Neuronal stem cell (in vitro differentiated cells): ENCODE results near the gene HIBADH.

Source experiments
- DNase-seq: peaks from one replicate; pipeline ENCODE4 v3.0.0-alpha.2; 2013; ENCODE audit warnings: low spot score
- H2AFZ ChIP-seq: one replicate; pipeline ENCODE4 v1.6.1; 2013; ENCODE audit warnings: mild to moderate bottlenecking, low read length, inconsistent platforms
- H2AK5ac ChIP-seq: 2 replicates; pipeline ENCODE4 v1.6.1; 2013; ENCODE audit warnings: low read depth, mild to moderate bottlenecking, inconsistent platforms, low read length, moderate library complexity, mixed read lengths
- H2BK120ac ChIP-seq: 2 replicates; pipeline ENCODE4 v1.6.1; 2013; ENCODE audit warnings: low read depth, mild to moderate bottlenecking, inconsistent platforms, low read length, moderate library complexity, mixed read lengths
- H2BK12ac ChIP-seq: one replicate; pipeline ENCODE4 v1.6.1; 2013; ENCODE audit warnings: low read length, inconsistent platforms
- H2BK15ac ChIP-seq: 2 replicates; pipeline ENCODE4 v1.6.1; 2013; ENCODE audit warnings: mild to moderate bottlenecking, low read length, inconsistent platforms, mixed read lengths
- H2BK5ac ChIP-seq: one replicate; pipeline ENCODE4 v1.6.1; 2013; ENCODE audit warnings: inconsistent platforms, mild to moderate bottlenecking, low read length, moderate library complexity
- H3K14ac ChIP-seq: one replicate; pipeline ENCODE4 v1.6.1; 2013; ENCODE audit warnings: low read length, inconsistent platforms
- H3K18ac ChIP-seq: 2 replicates; pipeline ENCODE4 v1.6.1; 2013; ENCODE audit warnings: low read length, inconsistent platforms
- H3K23ac ChIP-seq: 2 replicates; pipeline ENCODE4 v1.6.1; 2013; ENCODE audit warnings: low read depth, mild to moderate bottlenecking, mixed read lengths, low read length, inconsistent platforms; ENCODE audit not compliant: poor library complexity
- H3K27ac ChIP-seq: replicated peaks from 3 replicates; pipeline ENCODE4 v1.5.1; 2013; ENCODE audit warnings: low read length, inconsistent platforms
- H3K27me3 ChIP-seq, 3 experiments: 2 replicates each; pipeline ENCODE4 v1.6.1; 2013; ENCODE audit warnings: low read length in 3 of 3, mild to moderate bottlenecking in 2 of 3, inconsistent platforms in 1 of 3, low read depth in 1 of 3, mixed read lengths in 1 of 3, moderate library complexity in 1 of 3; ENCODE audit not compliant: control insufficient read depth in 3 of 3, insufficient read depth in 3 of 3
- H3K36me3 ChIP-seq, 2 donors: replicated peaks in 1 of 2; 2 replicates each; pipeline ENCODE4 v1.6.1; 2013; ENCODE audit warnings: low read length in 2 of 2; ENCODE audit not compliant: control insufficient read depth in 2 of 2, insufficient read depth in 2 of 2
- H3K4ac ChIP-seq: 2 replicates; pipeline ENCODE4 v1.6.1; 2013; ENCODE audit warnings: inconsistent platforms, mild to moderate bottlenecking, low read length, moderate library complexity
- H3K4me1 ChIP-seq, 2 donors: 1 replicate in 1 of 2; 2 replicates in 1 of 2; pipeline ENCODE4 v1.6.1; 2013; ENCODE audit warnings: low read length in 2 of 2, low read depth in 1 of 2; ENCODE audit not compliant: control insufficient read depth in 2 of 2, insufficient read depth in 1 of 2
- H3K4me2 ChIP-seq: one replicate; pipeline ENCODE4 v1.6.1; 2013; ENCODE audit warnings: mild to moderate bottlenecking, low read length, inconsistent platforms; ENCODE audit not compliant: insufficient read depth, poor library complexity, severe bottlenecking
- H3K4me3 ChIP-seq, 2 donors: 2 replicates each; pipeline ENCODE4 v1.5.1; 2013; ENCODE audit warnings: low read length in 2 of 2, mild to moderate bottlenecking in 2 of 2, inconsistent platforms in 1 of 2, moderate library complexity in 1 of 2
- H3K79me1 ChIP-seq: one replicate; pipeline ENCODE4 v1.6.1; 2013; ENCODE audit warnings: low read depth, mild to moderate bottlenecking, inconsistent platforms, low read length, moderate library complexity
- H3K9ac ChIP-seq: one replicate; pipeline ENCODE4 v1.6.1; 2013; ENCODE audit warnings: mild to moderate bottlenecking, low read depth, low read length, inconsistent platforms; ENCODE audit not compliant: poor library complexity
- H3K9me3 ChIP-seq, 2 donors: replicated peaks in 1 of 2; 2 replicates each; pipeline versions ENCODE3 to v1.6.1; 2013; ENCODE audit warnings: low read length in 2 of 2, mild to moderate bottlenecking in 2 of 2, inconsistent platforms in 1 of 2, low read depth in 1 of 2, mixed read lengths in 1 of 2, moderate library complexity in 1 of 2; ENCODE audit not compliant: control insufficient read depth in 2 of 2, insufficient read depth in 1 of 2
- H4K8ac ChIP-seq: one replicate; pipeline ENCODE4 v1.6.1; 2013; ENCODE audit warnings: low read depth, mild to moderate bottlenecking, inconsistent platforms, low read length, moderate library complexity
- H4K91ac ChIP-seq: one replicate; pipeline ENCODE4 v1.6.1; 2013; ENCODE audit warnings: low read length, low read depth, mild to moderate bottlenecking, inconsistent platforms; ENCODE audit not compliant: poor library complexity
- WGBS, 2 donors: extraction: QIAGEN DNeasy Blood & Tissue Kit; methylation state at CpG; one replicate each; pipeline ENCODE4 v1.1.7; 2013; ENCODE audit warnings: missing lambda C conversion rate in 2 of 2, mixed read lengths in 1 of 2; ENCODE audit not compliant: insufficient read length in 2 of 2, insufficient replicate concordance in 1 of 2; ENCODE audit errors: extremely low coverage in 2 of 2; 5-methylcytosine and 5-hydroxymethylcytosine counted together

Gene HIBADH

GRCh38 chr7:27476493-27476892, 186.2 kb downstream of the HIBADH start:
- Histone ChIP-seq H3K18ac (no peak overlapping the region), H3K9me3 (no peaks in the 10 kb centered on the region), H3K4ac (no peak overlapping the region), H2BK15ac (no peak overlapping the region), H2BK120ac (no peak overlapping the region), H2AK5ac (no peak overlapping the region), H3K14ac (no peak overlapping the region), H4K8ac (no peak overlapping the region), H3K4me2 (no peak overlapping the region), H3K23ac (no peak overlapping the region), H3K36me3 (no peaks in the 10 kb centered on the region), H3K4me1 (peaks cover 0 to 1% of the 10 kb centered on the region in 2 donors), H3K4me3 (no peak overlapping the region), H2BK5ac (no peak overlapping the region), H4K91ac (no peak overlapping the region), H2AFZ (peak overlapping the region; percentile 76), H3K27me3 (no peaks in the 10 kb centered on the region), H3K27ac (no peak overlapping the region), H3K9ac (no peak overlapping the region), H2BK12ac (no peak overlapping the region), H3K79me1 (no peaks in the 10 kb centered on the region)
- no peak for DNase-seq
- no CpG with 5 or more reads among the region's 2 CpGs for WGBS, 2 donors
